Prostate gland (tissue), 2 donors: ENCODE results near the gene WDR13. TPM values are rescaled to one million over a fixed set of nuclear protein-coding genes. Genes with fewer than 3 reads are reported as not detected.

Experiments
- DNase-seq: peaks from one replicate; pipeline ENCODE4 v3.0.0-alpha.2; 2019; ENCODE audit warnings: low spot score
- H3K27ac ChIP-seq, 2 donors: fragments of 200-600 bp; sonication (generic); 2 replicates each; pipeline ENCODE4 v1.5.1; 2017 to 2019
- H3K27me3 ChIP-seq: fragments of 200-600 bp; sonication (generic); replicated peaks from 2 replicates; pipeline ENCODE4 v1.5.1; 2019; ENCODE audit not compliant: insufficient read depth
- H3K36me3 ChIP-seq, 2 donors: fragments of 200-600 bp; sonication (generic); 1 replicate in 1 of 2; 2 replicates in 1 of 2; pipeline versions ENCODE4 v1.5.1 to v1.8.1; 2017 to 2019
- H3K4me1 ChIP-seq: fragments of 200-600 bp; sonication (generic); replicated peaks from 2 replicates; pipeline ENCODE4 v1.5.1; 2019
- H3K4me3 ChIP-seq, 2 donors: fragments of 200-600 bp; sonication (generic); 2 replicates each; pipeline ENCODE4 v1.5.1; 2017 to 2019
- H3K9me3 ChIP-seq: fragments of 200-600 bp; sonication (generic); 2 replicates; pipeline ENCODE4 v1.5.1; 2017
- CTCF ChIP-seq, 4 experiments: fragments of 200-600 bp in 2 of 4; fragments of 450-650 bp in 2 of 4; sonication (generic) in 2 of 4; IDR thresholded peaks; 1 replicate in 3 of 4; 2 replicates in 1 of 4; pipeline ENCODE4 v1.5.1; 2016 to 2019; ENCODE audit warnings: antibody characterized with exemption in 4 of 4, mild to moderate bottlenecking in 2 of 4, moderate library complexity in 2 of 4
- POLR2A ChIP-seq: fragments of 450-650 bp; IDR thresholded peaks from one replicate; pipeline ENCODE4 v1.6.1; 2016; ENCODE audit warnings: antibody characterized with exemption, mild to moderate bottlenecking
- POLR2AphosphoS5 ChIP-seq: sonication (generic); formaldehyde crosslinking; IDR thresholded peaks from one replicate; pipeline ENCODE4 v1.6.1; 2017; ENCODE audit warnings: antibody characterized with exemption
- WGBS: methylation state at CpG from one replicate; pipeline ENCODE4 v1.1.5; 2018; 5-methylcytosine and 5-hydroxymethylcytosine counted together
- intact Hi-C: fragments of 100-400 bp; cut with DNase I; formaldehyde crosslinking; loops from one replicate; pipeline ENCODE4 v1.14.2; 2022
- total RNA-seq, 2 donors: library from RNA; depleted of rRNA; stranded (reverse); fragments of >200 nt; gene quantifications; one replicate each; pipeline ENCODE4 v1.1.0, GENCODE V29; 2016

WDR13 gene
- total RNA-seq, 2 donors from 2014 or later, result 102 to 190 TPM

GRCh38 chrX:48591255-48591791 is 6.0 kb upstream of the WDR13 start:
- Histone ChIP-seq H3K9me3 (no peaks in the 10 kb centered on the region), H3K4me1 (no peaks in the 10 kb centered on the region), H3K36me3 (no peaks in the 10 kb centered on the region), H3K27me3 (no peaks in the 10 kb centered on the region), H3K4me3 (no peak overlapping the region), H3K27ac (peak overlapping the region; percentile 63 to 67)
- intact Hi-C loops, result loop anchor here (10.0 kb wide), 1 partner anchor 57 kb away; the partner anchor contains the start of gene TBC1D25
- no peak for TF ChIP-seq POLR2A
- peak in 2 of 4 experiments; percentile 14 to 17 for TF ChIP-seq CTCF (IDR thresholded peaks at IDR 0.05)
- TF ChIP-seq POLR2AphosphoS5, result peak; percentile 87
- 69% methylated on average over 9 of the region's 9 CpGs for WGBS
- peak; percentile 27 for DNase-seq

GRCh38 chrX:48592971-48593370 is 4.3 kb upstream of the WDR13 start:
- no peak overlapping the region for H3K4me3 ChIP-seq
- TF ChIP-seq POLR2A (no peak), CTCF (IDR thresholded peaks at IDR 0.05) (no peak), POLR2AphosphoS5 (no peak)
- intact Hi-C loops, result loop anchor here (10.0 kb wide), 1 partner anchor 58 kb away; the partner anchor contains the start of gene TBC1D25
- H3K36me3 ChIP-seq, result no peaks in the 10 kb centered on the region
- peak overlapping the region in 1 of 2 donors; percentile 23 for H3K27ac ChIP-seq
- H3K27me3 ChIP-seq, result no peaks in the 10 kb centered on the region
- WGBS, result 67% methylated on average over 5 of the region's 5 CpGs
- no peaks in the 10 kb centered on the region for H3K4me1 ChIP-seq
- DNase-seq, result no peak
- H3K9me3 ChIP-seq, result no peaks in the 10 kb centered on the region

- Histone ChIP-seq H3K4me3 (no peak overlapping the region), H3K36me3 (no peaks in the 10 kb centered on the region), H3K4me1 (no peaks in the 10 kb centered on the region), H3K27ac (no peak overlapping the region), H3K9me3 (no peaks in the 10 kb centered on the region), H3K27me3 (no peaks in the 10 kb centered on the region)
- intact Hi-C loops, result loop anchor here (10.0 kb wide), 1 partner anchor 61 kb away; the partner anchor contains the start of gene TBC1D25
- DNase-seq, result no peak
- 27% methylated on average over 2 of the region's 2 CpGs for WGBS
- TF ChIP-seq CTCF (IDR thresholded peaks at IDR 0.05) (no peak), POLR2AphosphoS5 (peak; percentile 5)
Measured at GRCh38 chrX:48595929-48596328, 1.4 kb upstream of the WDR13 start.

- 94% methylated on average over 16 of the region's 25 CpGs for WGBS
- H3K36me3 ChIP-seq, result no peaks in the 10 kb centered on the region
- no peaks in the 10 kb centered on the region for H3K4me1 ChIP-seq
- H3K27ac ChIP-seq, result peak overlapping the region in 1 of 2 donors; percentile 97
- DNase-seq, result no peak
- no peaks in the 10 kb centered on the region for H3K27me3 ChIP-seq
- no peaks in the 10 kb centered on the region for H3K9me3 ChIP-seq
- H3K4me3 ChIP-seq, result peak overlapping the region; percentile 46 to 59
- no peak for TF ChIP-seq CTCF (IDR thresholded peaks at IDR 0.05)
- TF ChIP-seq POLR2A, result no peak
- no peak for TF ChIP-seq POLR2AphosphoS5
- intact Hi-C loops, result loop anchor here (10.0 kb wide), 1 partner anchor 64 kb away; the partner anchor contains the start of gene TBC1D25
Measured at GRCh38 chrX:48598614-48599013, 1.3 kb downstream of the WDR13 start.

GRCh38 chrX:48599341-48599740 is 2.0 kb downstream of the WDR13 start:
- H3K36me3 ChIP-seq, result no peaks in the 10 kb centered on the region
- DNase-seq, result no peak
- TF ChIP-seq CTCF (IDR thresholded peaks at IDR 0.05) (no peak), POLR2A (no peak), POLR2AphosphoS5 (no peak)
- 95% methylated on average over 9 of the region's 20 CpGs for WGBS
- no peaks in the 10 kb centered on the region for H3K27me3 ChIP-seq
- H3K27ac ChIP-seq, result no peak overlapping the region
- no peak overlapping the region for H3K4me3 ChIP-seq
- H3K9me3 ChIP-seq, result no peaks in the 10 kb centered on the region
- no peaks in the 10 kb centered on the region for H3K4me1 ChIP-seq
- intact Hi-C loops, result loop anchor here (10.0 kb wide), 1 partner anchor 65 kb away; the partner anchor contains the start of gene TBC1D25
